Endodermal cell (in vitro differentiated cells): ENCODE results near the gene TBC1D22B. TPM values are rescaled to one million over a fixed set of nuclear protein-coding genes. Genes with fewer than 3 reads are reported as not detected.
A peak's percentile ranks its signal among the peaks of the same experiment; 100 is the strongest.

Source experiments
- DNase-seq: peaks from one replicate; pipeline ENCODE4 v3.0.0-alpha.2; 2017
- H3K27ac ChIP-seq: 2 replicates; pipeline ENCODE4 v1.5.1; 2013; ENCODE audit warnings: mild to moderate bottlenecking, low read depth, low read length, moderate library complexity
- H3K27me3 ChIP-seq: 2 replicates; pipeline ENCODE4 v1.6.1; 2013; ENCODE audit warnings: mild to moderate bottlenecking, low read length, moderate library complexity; ENCODE audit not compliant: insufficient read depth, control insufficient read depth, poor library complexity, severe bottlenecking
- H3K36me3 ChIP-seq: 2 replicates; pipeline ENCODE4 v1.7.0; 2013; ENCODE audit warnings: mild to moderate bottlenecking, low read length, moderate library complexity; ENCODE audit not compliant: control insufficient read depth, insufficient read depth
- H3K4me1 ChIP-seq: one replicate; pipeline ENCODE4 v1.7.0; 2013; ENCODE audit warnings: low read length; ENCODE audit not compliant: control insufficient read depth, insufficient read depth
- H3K4me3 ChIP-seq: 2 replicates; pipeline ENCODE4 v1.5.1; 2013; ENCODE audit warnings: mild to moderate bottlenecking, low read length, moderate library complexity
- H3K9ac ChIP-seq: 2 replicates; pipeline ENCODE4 v1.6.1; 2013; ENCODE audit warnings: mild to moderate bottlenecking, low read length, moderate library complexity; ENCODE audit not compliant: poor library complexity, severe bottlenecking; ENCODE audit errors: extremely low read depth
- H3K9me3 ChIP-seq: 2 replicates; pipeline ENCODE4 v1.6.1; 2013; ENCODE audit warnings: mild to moderate bottlenecking, low read length, moderate library complexity; ENCODE audit not compliant: control insufficient read depth
- H3K27ac Mint-ChIP-seq: 2 replicates; pipeline ENCODE4 v1.8.0; 2020; ENCODE audit warnings: mixed read lengths
- H3K27me3 Mint-ChIP-seq: 2 replicates; pipeline ENCODE4 v1.8.0; 2021; ENCODE audit warnings: mild to moderate bottlenecking, mixed read lengths; ENCODE audit not compliant: insufficient read depth
- H3K36me3 Mint-ChIP-seq: 2 replicates; pipeline ENCODE4 v1.8.0; 2020; ENCODE audit warnings: low read depth, mixed read lengths
- H3K4me1 Mint-ChIP-seq: 2 replicates; pipeline ENCODE4 v1.8.0; 2020; ENCODE audit warnings: mixed read lengths
- H3K4me3 Mint-ChIP-seq: 2 replicates; pipeline ENCODE4 v1.8.0; 2020; ENCODE audit warnings: mild to moderate bottlenecking, moderate library complexity, mixed read lengths
- H3K9me3 Mint-ChIP-seq: 2 replicates; pipeline ENCODE4 v1.8.0; 2020; ENCODE audit warnings: mild to moderate bottlenecking, mixed read lengths
- WGBS, 2 experiments: methylation state at CpG; one replicate each; pipeline versions ENCODE4 v1.1.5 to v1.1.7; 2013; ENCODE audit warnings: missing lambda C conversion rate in 2 of 2, mixed read lengths in 1 of 2; ENCODE audit not compliant: insufficient coverage in 1 of 2, insufficient read length in 1 of 2; 5-methylcytosine and 5-hydroxymethylcytosine counted together
- total RNA-seq, 2 donors: library from RNA; stranded (reverse); fragmentation: NEBNext Ultra II Directional in 1 of 2; extraction: Animal tissue kit (Norgen Biotek cat#: 25700) in 1 of 2; gene quantifications; 2 replicates in 1 of 2; 3 replicates in 1 of 2; pipeline ENCODE4 v1.2.1, GENCODE V29; 2021
- TF ChIP-seq, protein P1 (sequence below): fragments of 200-600 bp; sonication (generic); conservative IDR thresholded peaks from 2 replicates; pipeline ENCODE4 v1.5.0; 2021; ENCODE audit warnings: antibody characterized with exemption, mild to moderate bottlenecking

The TBC1D22B gene
- total RNA-seq, 2 donors from 2014 or later = 13.8 to 20.1 TPM

DNA sequence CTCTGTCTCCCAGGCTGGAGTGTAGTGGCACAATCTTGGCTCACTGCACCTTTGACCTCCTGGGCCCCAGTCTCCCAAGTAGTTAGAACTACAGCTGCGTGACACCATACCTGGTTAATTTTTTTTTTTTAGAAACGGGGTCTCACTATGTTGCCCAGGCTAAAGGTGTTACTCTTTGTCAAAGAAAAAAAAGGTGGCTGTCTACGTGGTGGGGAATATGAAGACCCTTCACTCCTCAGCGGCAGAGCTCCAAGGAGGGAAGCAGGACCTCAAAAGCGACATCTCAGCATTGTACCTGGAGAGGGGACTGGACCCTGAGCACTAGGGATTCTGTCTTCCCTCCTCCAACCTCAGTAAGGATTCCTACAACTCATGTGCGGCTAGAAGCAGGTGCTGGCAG, 16.4 kb upstream of the TBC1D22B start:
- 93 to 95% methylated on average over 3 to 6 of the region's 6 CpGs for WGBS, 2 experiments
- DNase-seq = no peak
- Mint-ChIP-seq H3K9me3 (peaks cover 3% of the 10 kb centered on the region), H3K4me3 (no peak overlapping the region), H3K36me3 (no peaks in the 10 kb centered on the region), H3K4me1 (no peaks in the 10 kb centered on the region), H3K27me3 (peaks cover 1% of the 10 kb centered on the region), H3K27ac (no peak overlapping the region)
- no peaks in the 10 kb centered on the region for H3K4me1 ChIP-seq
- H3K9ac ChIP-seq = no peak overlapping the region
- TF ChIP-seq, protein P1, sequence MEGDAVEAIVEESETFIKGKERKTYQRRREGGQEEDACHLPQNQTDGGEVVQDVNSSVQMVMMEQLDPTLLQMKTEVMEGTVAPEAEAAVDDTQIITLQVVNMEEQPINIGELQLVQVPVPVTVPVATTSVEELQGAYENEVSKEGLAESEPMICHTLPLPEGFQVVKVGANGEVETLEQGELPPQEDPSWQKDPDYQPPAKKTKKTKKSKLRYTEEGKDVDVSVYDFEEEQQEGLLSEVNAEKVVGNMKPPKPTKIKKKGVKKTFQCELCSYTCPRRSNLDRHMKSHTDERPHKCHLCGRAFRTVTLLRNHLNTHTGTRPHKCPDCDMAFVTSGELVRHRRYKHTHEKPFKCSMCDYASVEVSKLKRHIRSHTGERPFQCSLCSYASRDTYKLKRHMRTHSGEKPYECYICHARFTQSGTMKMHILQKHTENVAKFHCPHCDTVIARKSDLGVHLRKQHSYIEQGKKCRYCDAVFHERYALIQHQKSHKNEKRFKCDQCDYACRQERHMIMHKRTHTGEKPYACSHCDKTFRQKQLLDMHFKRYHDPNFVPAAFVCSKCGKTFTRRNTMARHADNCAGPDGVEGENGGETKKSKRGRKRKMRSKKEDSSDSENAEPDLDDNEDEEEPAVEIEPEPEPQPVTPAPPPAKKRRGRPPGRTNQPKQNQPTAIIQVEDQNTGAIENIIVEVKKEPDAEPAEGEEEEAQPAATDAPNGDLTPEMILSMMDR = no peak
- no peaks in the 10 kb centered on the region for H3K27me3 ChIP-seq
- no peak overlapping the region for H3K4me3 ChIP-seq
- H3K27ac ChIP-seq = no peak overlapping the region
- H3K36me3 ChIP-seq = no peaks in the 10 kb centered on the region
- H3K9me3 ChIP-seq = no peaks in the 10 kb centered on the region

DNA sequence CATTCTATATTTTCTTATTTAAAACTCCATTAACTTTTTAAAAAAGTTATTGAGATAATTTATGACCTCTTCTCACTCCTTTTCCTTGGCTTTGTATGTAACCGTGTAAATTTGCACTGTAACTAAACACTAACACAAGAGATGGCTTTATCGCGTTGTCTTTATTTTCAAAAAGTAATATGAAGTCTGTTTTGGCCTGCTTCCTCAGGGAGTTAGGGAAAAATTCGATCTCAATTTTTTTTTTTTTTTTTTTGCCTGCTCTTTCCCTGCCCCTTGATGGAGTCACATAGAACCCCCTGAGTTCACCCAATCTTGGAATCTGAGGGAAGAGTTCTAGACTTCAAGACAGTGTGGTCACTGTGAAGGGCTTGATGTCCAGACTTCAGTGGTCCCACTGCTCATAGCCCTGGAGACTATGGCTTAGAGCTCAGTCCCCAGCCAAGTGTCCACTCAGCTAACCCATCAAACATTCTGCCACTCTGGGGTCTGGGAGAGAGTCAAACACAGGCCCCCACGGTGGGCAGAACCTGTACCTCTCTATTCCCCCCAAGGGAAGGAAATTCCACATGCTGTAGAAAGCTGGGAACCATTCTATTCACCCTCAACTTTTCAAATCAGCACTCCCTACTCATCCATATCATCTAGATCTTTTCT, 15.7 kb upstream of the TBC1D22B start:
- Mint-ChIP-seq H3K27me3 (peaks cover 5% of the 10 kb centered on the region), H3K4me1 (no peaks in the 10 kb centered on the region), H3K9me3 (peaks cover 3% of the 10 kb centered on the region), H3K36me3 (no peaks in the 10 kb centered on the region), H3K4me3 (no peak overlapping the region), H3K27ac (no peak overlapping the region)
- Histone ChIP-seq H3K4me3 (no peak overlapping the region), H3K9ac (no peak overlapping the region), H3K27ac (no peak overlapping the region), H3K9me3 (no peaks in the 10 kb centered on the region), H3K4me1 (no peaks in the 10 kb centered on the region), H3K36me3 (no peaks in the 10 kb centered on the region), H3K27me3 (no peaks in the 10 kb centered on the region)
- 85 to 100% methylated on average over 1 to 5 of the region's 5 CpGs for WGBS, 2 experiments
- DNase-seq = no peak
- TF ChIP-seq, protein P1 = no peak

DNA sequence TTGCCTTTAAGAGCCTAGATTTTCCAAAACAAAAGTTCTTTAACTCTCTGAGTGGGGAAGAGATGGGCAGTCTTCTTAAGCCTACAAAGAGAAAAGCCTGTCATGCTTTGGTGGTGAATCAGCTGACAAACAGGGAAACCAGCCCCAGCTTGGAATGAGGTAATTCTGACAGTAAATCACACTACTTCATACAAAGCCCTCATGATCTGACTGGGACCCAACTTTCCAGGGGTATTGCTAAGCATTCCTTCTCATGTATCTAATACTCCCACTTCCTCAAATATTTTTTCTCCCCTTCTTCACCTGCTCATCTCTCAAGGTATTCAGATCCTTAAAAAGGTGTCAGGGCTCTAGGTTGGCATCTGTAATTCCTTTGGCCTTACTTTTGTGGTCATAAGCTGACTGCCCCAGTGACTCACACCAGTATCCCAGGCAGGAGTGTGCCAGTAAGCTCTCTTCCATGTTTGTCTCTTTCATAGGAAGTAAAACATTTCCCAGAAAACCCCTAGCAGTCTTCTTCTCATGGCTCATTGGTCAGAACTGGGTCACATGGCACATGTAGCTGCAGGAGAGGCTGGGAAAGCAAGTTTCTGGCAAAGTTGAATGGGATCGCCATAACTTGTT, 15.0 kb upstream of the TBC1D22B start:
- Histone ChIP-seq H3K9ac (no peak overlapping the region), H3K4me1 (no peaks in the 10 kb centered on the region), H3K27me3 (no peaks in the 10 kb centered on the region), H3K27ac (peak overlapping the region; percentile 14), H3K9me3 (no peaks in the 10 kb centered on the region), H3K36me3 (no peaks in the 10 kb centered on the region), H3K4me3 (no peak overlapping the region)
- 80 to 94% methylated on average over 1 of the region's 1 CpG for WGBS, 2 experiments
- Mint-ChIP-seq H3K9me3 (peaks cover 4% of the 10 kb centered on the region), H3K36me3 (no peaks in the 10 kb centered on the region), H3K27ac (no peak overlapping the region), H3K4me1 (no peaks in the 10 kb centered on the region), H3K4me3 (no peak overlapping the region), H3K27me3 (peaks cover 8% of the 10 kb centered on the region)
- DNase-seq = no peak
- TF ChIP-seq, protein P1 = no peak
